Measurements from ENCODE around the gene HCRTR1.

DNA sequence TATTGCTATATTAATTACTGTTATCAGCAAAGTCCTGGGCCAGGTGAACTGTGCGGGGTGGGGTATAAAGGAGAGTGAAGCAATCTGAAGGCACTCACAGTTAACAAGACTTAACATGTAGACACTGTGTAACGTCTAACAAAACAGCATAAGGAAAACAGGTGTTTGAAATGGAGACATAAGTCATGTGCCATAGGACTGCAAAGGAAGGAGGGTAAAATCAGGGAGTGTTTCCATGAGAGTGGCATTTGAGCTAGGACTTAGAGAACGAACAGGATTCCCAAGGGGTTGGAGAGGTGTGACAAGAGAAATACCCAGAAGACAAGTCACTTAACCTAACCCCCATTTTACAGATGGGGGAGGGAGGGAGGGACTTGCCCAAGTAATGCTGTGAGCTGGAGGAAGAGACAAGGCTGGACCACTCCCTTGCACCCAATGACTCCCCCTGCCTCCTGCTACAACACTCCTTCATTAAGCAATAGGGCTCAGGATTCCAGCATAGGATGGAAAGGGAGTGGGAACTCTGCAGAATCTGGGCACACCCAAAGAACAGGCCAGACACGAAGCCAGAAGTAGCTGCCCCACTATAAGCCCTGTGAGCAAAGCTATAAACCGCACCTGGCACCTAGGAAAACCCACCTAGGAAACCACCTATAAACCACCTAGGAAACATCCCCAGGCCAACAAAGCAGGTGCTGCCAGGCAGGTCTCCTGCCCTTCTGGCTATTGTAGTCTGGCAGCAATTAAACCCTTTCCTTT is 20.6 kb downstream of the HCRTR1 start:
- TF ChIP-seq CTCF (IDR thresholded peaks at IDR 0.05) (no peak), POLR2AphosphoS5 (IDR thresholded peaks at IDR 0.05) (no peak), POLR2A (IDR thresholded peaks at IDR 0.05) (no peak), EP300 (IDR thresholded peaks at IDR 0.05) (no peak)
